HepG2 (cell line): ENCODE results near the gene MPZ. TPM values are rescaled to one million over a fixed set of nuclear protein-coding genes. Genes with fewer than 3 reads are reported as not detected.

ENCODE experiments used
- ATAC-seq: fragments of 200-7000 bp; cut with Tn5 transposase; 3 replicates; pipeline ENCODE4 v1.9.1; 2020; ENCODE audit warnings: mild to moderate bottlenecking, moderate library complexity
- BruUV-seq: library from RNA; stranded (reverse); fragments of 400-500 nt; replicated peaks from 2 replicates; lab custom pipeline; 2021; lab: Mats Ljungman, UMichigan
- CTCF ChIA-PET: fragments of 300-600 bp; formaldehyde crosslinking; extraction: SDS; loops from one replicate; lab custom pipeline; 2021; ENCODE audit warnings: low total read pairs, inconsistent platforms, low intra/inter-chr PET ratio; lab: Yijun Ruan, JAX
- POLR2A ChIA-PET: fragments of 350-600 bp; sonication (Branson Sonifier 250); formaldehyde crosslinking; loops from one replicate; lab custom pipeline; 2020; ENCODE audit warnings: antibody characterized with exemption, inconsistent platforms; lab: Yijun Ruan, JAX
- DNase-seq: peaks from one replicate; pipeline ENCODE4 v3.0.0-alpha.2; 2015; ENCODE audit warnings: low spot score
- FAIRE-seq: peaks from 3 replicates; lab custom pipeline; 2011; peaks lifted over from hg19 to GRCh38; lab: Jason Lieb, UNC
- H2AFZ ChIP-seq: one replicate; pipeline ENCODE4 v1.6.1; 2011; ENCODE audit warnings: low read length, inconsistent platforms
- H3K27ac ChIP-seq: fragments of 300-600 bp; 3 replicates; pipeline ENCODE4 v1.8.0; 2011; ENCODE audit warnings: mixed run types, mild to moderate bottlenecking, mixed read lengths, low read length, inconsistent platforms; ENCODE audit not compliant: insufficient read depth; ENCODE audit errors: extremely low read length
- H3K27me3 ChIP-seq, 2 experiments: fragments of 200-600 bp in 1 of 2; 2 replicates in 1 of 2; 3 replicates in 1 of 2; pipeline versions ENCODE4 v1.6.0 to v1.8.0; 2011; ENCODE audit warnings: low read length in 2 of 2, mild to moderate bottlenecking in 2 of 2, moderate library complexity in 2 of 2, inconsistent platforms in 1 of 2; ENCODE audit not compliant: insufficient read depth in 2 of 2, control insufficient read depth in 1 of 2
- H3K36me3 ChIP-seq, 2 experiments: fragments of 200-600 bp in 1 of 2; replicated peaks in 1 of 2; 2 replicates in 1 of 2; 3 replicates in 1 of 2; pipeline versions ENCODE4 v1.5.1 to v1.8.0; 2011; ENCODE audit warnings: low read length in 2 of 2, inconsistent platforms in 1 of 2; ENCODE audit not compliant: insufficient read depth in 2 of 2, control insufficient read depth in 1 of 2
- H3K4me1 ChIP-seq: 2 replicates; pipeline ENCODE4 v1.5.1; 2012; ENCODE audit warnings: low read length, inconsistent platforms; ENCODE audit not compliant: insufficient read depth
- H3K4me2 ChIP-seq: 2 replicates; pipeline ENCODE4 v1.6.0; 2011; ENCODE audit warnings: low read depth, low read length, inconsistent platforms
- H3K4me3 ChIP-seq, 3 experiments: fragments of 200-600 bp in 1 of 3; sonication (generic), shearing (Covaris generic) in 1 of 3; replicated peaks in 1 of 3; 2 replicates each; pipeline ENCODE4 v1.5.1; 2011 to 2016; ENCODE audit warnings: low read length in 3 of 3, inconsistent platforms in 2 of 3, low read depth in 2 of 3, mild to moderate bottlenecking in 2 of 3, control low read depth in 1 of 3, mixed read lengths in 1 of 3; ENCODE audit not compliant: insufficient read depth in 1 of 3
- H3K79me2 ChIP-seq: one replicate; pipeline ENCODE4 v1.6.1; 2011; ENCODE audit warnings: low read length, inconsistent platforms; ENCODE audit not compliant: insufficient read depth
- H3K9ac ChIP-seq: 2 replicates; pipeline ENCODE4 v1.6.0; 2011; ENCODE audit warnings: mild to moderate bottlenecking, low read depth, low read length, inconsistent platforms; ENCODE audit not compliant: insufficient read depth
- H3K9me3 ChIP-seq: 2 replicates; pipeline ENCODE4 v1.5.1; 2012; ENCODE audit warnings: mild to moderate bottlenecking, low read length
- H4K20me1 ChIP-seq: 2 replicates; pipeline ENCODE4 v1.6.0; 2011; ENCODE audit warnings: inconsistent platforms, mild to moderate bottlenecking, low read length, moderate library complexity; ENCODE audit not compliant: insufficient read depth
- CREB1 ChIP-seq, 2 experiments: fragments of 450-650 bp in 1 of 2; IDR thresholded peaks; 2 replicates each; pipeline ENCODE4 v1.6.1; 2016 to 2017; ENCODE audit warnings: control low read depth in 1 of 2, mild to moderate bottlenecking in 1 of 2, missing compliant biosample characterization in 1 of 2, missing genetic modification characterization in 1 of 2
- HES4 ChIP-seq: sonication (generic); formaldehyde crosslinking; IDR thresholded peaks from 2 replicates; pipeline ENCODE4 v1.9.0; 2021; ENCODE audit warnings: mild to moderate bottlenecking, missing genetic modification reagents, borderline replicate concordance
- NFATC3 ChIP-seq: sonication (generic); formaldehyde crosslinking; IDR thresholded peaks from 2 replicates; pipeline ENCODE4 v1.5.1; 2020; ENCODE audit warnings: mild to moderate bottlenecking, missing genetic modification reagents
- SPEN ChIP-seq: sonication (generic); formaldehyde crosslinking; IDR thresholded peaks from 2 replicates; pipeline ENCODE4 v1.5.1; 2020; ENCODE audit warnings: low read depth, mild to moderate bottlenecking, missing genetic modification reagents
- SUZ12 ChIP-seq: fragments of 150-350 bp; IDR thresholded peaks from 2 replicates; pipeline ENCODE4 v1.6.1; 2014; ENCODE audit warnings: low read depth, low read length
- ZNF775 ChIP-seq: sonication (generic); formaldehyde crosslinking; IDR thresholded peaks from 2 replicates; pipeline ENCODE4 v1.4.0; 2020; ENCODE audit warnings: missing genetic modification reagents, mild to moderate bottlenecking, moderate library complexity, borderline replicate concordance
- ZNF850 ChIP-seq: sonication (generic); formaldehyde crosslinking; conservative IDR thresholded peaks from 2 replicates; pipeline ENCODE4 v1.9.0; 2021; ENCODE audit warnings: mild to moderate bottlenecking, missing genetic modification reagents
- WGBS: methylation state at CpG from one replicate; pipeline ENCODE4 v1.1.6; 2017; ENCODE audit warnings: low lambda C conversion rate; 5-methylcytosine and 5-hydroxymethylcytosine counted together
- in situ Hi-C: cut with HindIII; loops from 2 replicates; pipeline ENCODE4 v1.10.0; 2017; ENCODE audit warnings: low pct_unique_long_range_greater_than_20kb; ENCODE audit not compliant: extremely low pct_ligation_motif_present
- intact Hi-C: fragments of 100-400 bp; cut with micrococcal nuclease; formaldehyde crosslinking; loops from one replicate; pipeline ENCODE4 v1.10.0; 2022; ENCODE audit not compliant: unreplicated experiment
- polyA plus RNA-seq, 8 experiments: library from polyadenylated mRNA; depleted of rRNA in 3 of 8; stranded (reverse) in 7 of 8; unstranded in 1 of 8; fragments of >200 nt; fragmentation: Illumina TruSeq in 4 of 8; extraction: Trizol in 4 of 8; gene quantifications; 2 replicates each; pipeline versions ENCODE4 v1.2.1 to v1.2.3, GENCODE V29; 2011 to 2016; ENCODE audit warnings: low read depth in 4 of 8, missing spikeins in 1 of 8, mixed read lengths in 1 of 8; ENCODE audit not compliant: insufficient read depth in 1 of 8
- total RNA-seq, 5 experiments: library from RNA; depleted of rRNA; stranded (reverse); fragments of >200 nt; fragmentation: Illumina TruSeq; extraction: Trizol; gene quantifications; 2 replicates each; pipeline ENCODE4 v1.2.3, GENCODE V29; 2016; ENCODE audit warnings: low read depth in 1 of 5

Gene MPZ
- total and polyA plus RNA-seq, 2 of the 13 experiments (the other 11 are each of a cell fraction or from before 2014, with no cell fraction given): 18.3 to 24.6 TPM

GRCh38 chr1:161342821-161343220, 33.1 kb upstream of the MPZ start:
- Histone ChIP-seq H3K4me1 (no peaks in the 10 kb centered on the region), H3K4me3 (no peak overlapping the region), H2AFZ (no peak overlapping the region), H3K27ac (no peak overlapping the region), H3K9ac (no peak overlapping the region), H3K4me2 (no peak overlapping the region), H3K27me3 (no peaks in the 10 kb centered on the region), H4K20me1 (no peaks in the 10 kb centered on the region), H3K36me3 (peaks cover 10 to 53% of the 10 kb centered on the region in 2 experiments; a peak in 4 of 5 replicates), H3K9me3 (no peaks in the 10 kb centered on the region), H3K79me2 (peaks cover 2% of the 10 kb centered on the region)
- ATAC-seq: no peak
- POLR2A ChIA-PET: no interaction called here
- WGBS: 96% methylated on average over 5 of the region's 5 CpGs
- FAIRE-seq: no peak
- intact Hi-C loops: no loop called here
- CTCF ChIA-PET: no interaction called here
- DNase-seq: no peak
- no TSS peak for BruUV-seq
- no peak for TF ChIP-seq ZNF850 (CRISPR knock-in tag)
- TF ChIP-seq HES4 (CRISPR knock-in tag): no peak
- in situ Hi-C loops: no loop called here

GRCh38 chr1:161342177-161342576, 32.4 kb upstream of the MPZ start:
- H3K4me3 ChIP-seq: no peak overlapping the region
- peaks cover 10 to 58% of the 10 kb centered on the region in 2 experiments for H3K36me3 ChIP-seq
- no peaks in the 10 kb centered on the region for H4K20me1 ChIP-seq
- no peak overlapping the region for H3K27ac ChIP-seq
- CTCF ChIA-PET: no interaction called here
- intact Hi-C loops: no loop called here
- no peak overlapping the region for H3K9ac ChIP-seq
- in situ Hi-C loops: no loop called here
- DNase-seq: no peak
- no peaks in the 10 kb centered on the region for H3K4me1 ChIP-seq
- no peak for ATAC-seq
- POLR2A ChIA-PET: no interaction called here
- no peaks in the 10 kb centered on the region for H3K9me3 ChIP-seq
- H3K79me2 ChIP-seq: peaks cover 2% of the 10 kb centered on the region
- TF ChIP-seq ZNF775 (CRISPR knock-in tag) (no peak), SUZ12 (no peak), CREB1 (IDR thresholded peaks at IDR 0.05) (no peak), CREB1 (CRISPR knock-in tag; IDR thresholded peaks at IDR 0.05) (no peak), SPEN (CRISPR knock-in tag) (no peak), NFATC3 (no peak)
- no peak for FAIRE-seq
- H3K4me2 ChIP-seq: no peak overlapping the region
- no peak overlapping the region for H2AFZ ChIP-seq
- no peaks in the 10 kb centered on the region for H3K27me3 ChIP-seq
- no TSS peak for BruUV-seq
- WGBS: 94% methylated on average over 2 of the region's 2 CpGs
